K562 (cell line): ENCODE data around the gene SFXN5. TPM values are rescaled to one million over a fixed set of nuclear protein-coding genes. Genes with fewer than 3 reads are reported as not detected.
A peak's percentile ranks its signal among the peaks of the same experiment; 100 is the strongest.

Source experiments
- ATAC-seq: fragments of 200-7000 bp; cut with Tn5 transposase; 3 replicates; pipeline ENCODE4 v1.9.1; 2020; ENCODE audit warnings: moderate library complexity
- BruUV-seq: library from RNA; stranded (reverse); fragments of 400-500 nt; replicated peaks from 2 replicates; lab custom pipeline; 2021; lab: Mats Ljungman, UMichigan
- CTCF ChIA-PET: fragments of 300-600 bp; formaldehyde crosslinking; extraction: SDS; loops from one replicate; lab custom pipeline; 2021; ENCODE audit warnings: low intra/inter-chr PET ratio; lab: Yijun Ruan, JAX
- POLR2A ChIA-PET: fragments of 300-600, 350-650 bp; sonication (Branson Sonifier 250); formaldehyde crosslinking; extraction: SDS; loops from one replicate; lab custom pipeline; 2021; ENCODE audit warnings: antibody characterized with exemption, inconsistent platforms; lab: Yijun Ruan, JAX
- DNase-seq, 4 experiments: peaks; one replicate each; pipeline versions ENCODE4 v3.0.0 to v3.0.0-alpha.2; 2011 to 2018; ENCODE audit warnings: low spot score in 3 of 4, mixed read lengths in 3 of 4; ENCODE audit errors: extremely low read depth in 1 of 4
- FAIRE-seq: peaks from 2 replicates; lab custom pipeline; 2011; peaks lifted over from hg19 to GRCh38; lab: Jason Lieb, UNC
- H2AFZ ChIP-seq: 2 replicates; pipeline ENCODE4 v1.6.0; 2011; ENCODE audit warnings: low read depth, low read length, control low read depth, inconsistent platforms
- H3K27ac ChIP-seq: fragments of 200-600 bp; 3 replicates; pipeline ENCODE4 v1.8.0; 2011; ENCODE audit warnings: low read depth, mild to moderate bottlenecking, control low read depth, inconsistent platforms, low read length, moderate library complexity, mixed read lengths; ENCODE audit errors: extremely low read depth
- H3K27me3 ChIP-seq, 2 experiments: fragments of 300-600 bp in 1 of 2; 2 replicates in 1 of 2; 3 replicates in 1 of 2; pipeline versions ENCODE4 v1.6.0 to v1.8.0; 2011; ENCODE audit warnings: inconsistent platforms in 2 of 2, low read length in 2 of 2, mild to moderate bottlenecking in 1 of 2, mixed read lengths in 1 of 2, moderate library complexity in 1 of 2; ENCODE audit not compliant: control insufficient read depth in 2 of 2, insufficient read depth in 2 of 2
- H3K36me3 ChIP-seq: fragments of 300-600 bp; 3 replicates; pipeline ENCODE4 v1.8.0; 2011; ENCODE audit warnings: mild to moderate bottlenecking, low read length, inconsistent platforms; ENCODE audit not compliant: control insufficient read depth, insufficient read depth
- H3K4me1 ChIP-seq, 2 experiments: fragments of 200-600 bp in 1 of 2; replicated peaks in 1 of 2; 2 replicates in 1 of 2; 3 replicates in 1 of 2; pipeline versions ENCODE4 v1.5.1 to v1.8.0; 2011; ENCODE audit warnings: inconsistent platforms in 2 of 2, low read length in 2 of 2, mild to moderate bottlenecking in 1 of 2, mixed read lengths in 1 of 2, moderate library complexity in 1 of 2; ENCODE audit not compliant: control insufficient read depth in 2 of 2, insufficient read depth in 2 of 2
- H3K4me2 ChIP-seq: 2 replicates; pipeline ENCODE4 v1.6.1; 2011; ENCODE audit warnings: low read length, control low read depth, inconsistent platforms, mixed read lengths; ENCODE audit not compliant: insufficient read depth
- H3K4me3 ChIP-seq: fragments of 200-600 bp; sonication (generic), shearing (Covaris generic); 2 replicates; pipeline ENCODE4 v1.5.1; 2016; ENCODE audit warnings: control low read depth, inconsistent platforms
- H3K79me2 ChIP-seq: fragments of 200-600 bp; 3 replicates; pipeline ENCODE4 v1.8.0; 2011; ENCODE audit warnings: low read length, inconsistent platforms; ENCODE audit not compliant: control insufficient read depth, insufficient read depth
- H3K9ac ChIP-seq, 2 experiments: 2 replicates each; pipeline versions ENCODE4 v1.6.0 to v1.6.1; 2011; ENCODE audit warnings: low read depth in 2 of 2, low read length in 2 of 2, control low read depth in 1 of 2, inconsistent platforms in 1 of 2, mild to moderate bottlenecking in 1 of 2, mixed read lengths in 1 of 2; ENCODE audit not compliant: insufficient read depth in 1 of 2
- H3K9me1 ChIP-seq: one replicate; pipeline ENCODE4 v1.6.0; 2011; ENCODE audit warnings: inconsistent platforms, mild to moderate bottlenecking, low read length, moderate library complexity; ENCODE audit not compliant: control insufficient read depth, insufficient read depth
- H3K9me3 ChIP-seq: replicated peaks from 2 replicates; pipeline ENCODE4 v1.5.1; 2011; ENCODE audit warnings: low read depth, low read length, inconsistent platforms; ENCODE audit not compliant: control insufficient read depth, insufficient read depth
- H4K20me1 ChIP-seq: replicated peaks from 2 replicates; pipeline ENCODE4 v1.6.1; 2011; ENCODE audit warnings: low read length, inconsistent platforms, mixed read lengths; ENCODE audit not compliant: control insufficient read depth, insufficient read depth
- MLX ChIP-seq, 2 experiments: fragments of 450-650 bp in 1 of 2; sonication (generic) in 1 of 2; formaldehyde crosslinking; conservative IDR thresholded peaks; 2 replicates each; pipeline versions ENCODE4 v1.4.0 to v1.8.1; 2020 to 2022; ENCODE audit warnings: mild to moderate bottlenecking in 1 of 2, missing genetic modification reagents in 1 of 2
- ZKSCAN1 ChIP-seq: fragments of 150-350 bp; IDR thresholded peaks from 2 replicates; pipeline ENCODE4 v1.6.1; 2016; ENCODE audit warnings: low read depth, low read length
- ZNF75A ChIP-seq: fragments of 450-650 bp; formaldehyde crosslinking; IDR thresholded peaks from 2 replicates; pipeline ENCODE4 v1.4.0; 2020; ENCODE audit warnings: mild to moderate bottlenecking
- WGBS: fragments of 100-300 bp; shearing (Covaris generic); methylation state at CpG from one replicate; pipeline ENCODE4 v1.1.6; 2016; ENCODE audit warnings: low coverage, mixed read lengths; ENCODE audit not compliant: insufficient coverage; ENCODE audit errors: missing lambda C conversion rate; 5-methylcytosine and 5-hydroxymethylcytosine counted together
- in situ Hi-C: fragments of 300-500 bp; cut with MboI; formaldehyde crosslinking; loops from 4 replicates; pipeline ENCODE4 v1.15.0; 2018; ENCODE audit warnings: inconsistent platforms, mixed read lengths
- intact Hi-C: fragments of 100-400 bp; cut with micrococcal nuclease; formaldehyde crosslinking; loops from 2 replicates; pipeline ENCODE4 v1.14.2; 2022
- polyA plus RNA-seq, 8 experiments: library from polyadenylated mRNA; depleted of rRNA in 4 of 8; stranded (reverse) in 5 of 8; unstranded in 3 of 8; fragments of >200 nt; fragmentation: Nextera tagmentation in 2 of 8; fragmentation: Illumina TruSeq in 1 of 8; extraction: Ambion mirVana in 2 of 8; extraction: Trizol in 1 of 8; gene quantifications; 2 replicates each; pipeline versions ENCODE4 v1.2.1 to v1.2.3, GENCODE V29; 2011 to 2014; ENCODE audit warnings: inconsistent platforms in 1 of 8, missing spikeins in 1 of 8
- total RNA-seq, 7 experiments: library from RNA; depleted of rRNA in 6 of 7; stranded (reverse); fragments of >200 nt in 6 of 7; fragmentation: Illumina TruSeq in 2 of 7; extraction: Trizol in 2 of 7; gene quantifications; 2 replicates each; pipeline versions ENCODE4 v1.2.1 to v1.2.3, GENCODE V29; 2011 to 2021; ENCODE audit warnings: low replicate concordance in 1 of 7

SFXN5 gene
- total and polyA plus RNA-seq, 9 of the 15 experiments (the other 6 are each of a cell fraction or from before 2014, with no cell fraction given): 8.3 to 22.6 (median 16.0) TPM

GRCh38 chr2:73078457-73079411 lies 7.2 kb upstream of the SFXN5 start:
- in situ Hi-C loops (no loop called here), intact Hi-C loops (no loop called here)
- H3K9me3 ChIP-seq: no peaks in the 10 kb centered on the region
- BruUV-seq: no TSS peak
- H3K79me2 ChIP-seq: no peaks in the 10 kb centered on the region
- no peak overlapping the region for H3K4me2 ChIP-seq
- H4K20me1 ChIP-seq: peaks cover 25% of the 10 kb centered on the region; the same call in 1 of the 2 replicates
- peaks cover 0 to 25% of the 10 kb centered on the region in 2 experiments; a peak in 3 of 5 replicates for H3K4me1 ChIP-seq
- H3K9ac ChIP-seq: peak overlapping the region in 1 of 2 experiments; percentile 52; a peak in 1 of 4 replicates
- peaks cover 0 to 5% of the 10 kb centered on the region in 2 experiments; a peak in 2 of 5 replicates for H3K27me3 ChIP-seq
- no peak overlapping the region for H3K4me3 ChIP-seq
- no peak overlapping the region for H2AFZ ChIP-seq
- H3K27ac ChIP-seq: no peak overlapping the region
- CTCF ChIA-PET: no interaction called here
- POLR2A ChIA-PET: no interaction called here
- TF ChIP-seq MLX (CRISPR knock-in tag; conservative IDR thresholded peaks at IDR 0.05): no peak
- peak; percentile 85 for TF ChIP-seq ZKSCAN1
- no peak for TF ChIP-seq ZNF75A (CRISPR knock-in tag)
- 46% methylated on average over 13 of the region's 13 CpGs for WGBS
- no peak for DNase-seq
- H3K36me3 ChIP-seq: no peaks in the 10 kb centered on the region
- no peak for FAIRE-seq
- no peak for ATAC-seq
- H3K9me1 ChIP-seq: no peaks in the 10 kb centered on the region
